BLaER1 treated with 17β-estradiol and CSF1 and Interleukin-3, amounts not matched to agents 10 nM and 100 nM (cell line): Measurements from ENCODE around the gene CHRDL2.
"Not testable (repeated sequence)": the region's sequence is repeated elsewhere in the genome, so short reads cannot be mapped to it uniquely, and the experiment has no call there.

Experiments
- H3K27ac ChIP-seq, 11 experiments: shearing (Covaris generic); formaldehyde crosslinking; 2 replicates each; pipeline ENCODE4 v1.8.1; 2022
- H3K27me3 ChIP-seq, 11 experiments: shearing (Covaris generic); formaldehyde crosslinking; 2 replicates each; pipeline ENCODE4 v1.8.1; 2022
- H3K36me3 ChIP-seq, 11 experiments: shearing (Covaris generic); formaldehyde crosslinking; 2 replicates each; pipeline ENCODE4 v1.8.1; 2022
- H3K4me1 ChIP-seq, 10 experiments: shearing (Covaris generic); formaldehyde crosslinking; 2 replicates each; pipeline ENCODE4 v1.8.1; 2022
- H3K4me2 ChIP-seq, 11 experiments: shearing (Covaris generic); formaldehyde crosslinking; 2 replicates each; pipeline ENCODE4 v1.8.1; 2022
- H3K4me3 ChIP-seq, 10 experiments: shearing (Covaris generic); formaldehyde crosslinking; 2 replicates each; pipeline ENCODE4 v1.8.1; 2022
- H3K9ac ChIP-seq, 11 experiments: shearing (Covaris generic); formaldehyde crosslinking; 2 replicates each; pipeline ENCODE4 v1.8.1; 2022
- H3K9me3 ChIP-seq, 11 experiments: shearing (Covaris generic); formaldehyde crosslinking; replicated peaks in 1 of 11; 2 replicates each; pipeline ENCODE4 v1.8.1; 2022
- H4K20me1 ChIP-seq, 11 experiments: shearing (Covaris generic); formaldehyde crosslinking; 2 replicates each; pipeline ENCODE4 v1.8.1; 2022
- Cebpa-rat ChIP-seq, 11 experiments: shearing (Covaris generic); IDR thresholded peaks; 2 replicates each; pipeline ENCODE4 v1.8.1; 2022

Gene CHRDL2

GRCh38 chr11:74771139-74771538 is 39.9 kb upstream of the CHRDL2 start:
- Histone ChIP-seq H3K9me3 (no peaks in the 10 kb centered on the region; a peak in 1 of 22 replicates), H4K20me1 (peaks cover 17 to 93% (median 62%) of the 10 kb centered on the region in 11 experiments; a peak in 17 of 22 replicates), H3K27ac (peak overlapping the region in 1 of 11 experiments; percentile 28; a peak in 1 of 22 replicates), H3K27me3 (no peaks in the 10 kb centered on the region), H3K9ac (no peak overlapping the region), H3K4me1 (peaks cover 0 to 43% (median under 1%) of the 10 kb centered on the region in 10 experiments; a peak in 7 of 20 replicates), H3K4me2 (no peak overlapping the region), H3K36me3 (peaks cover 0 to 31% (median 17%) of the 10 kb centered on the region in 11 experiments; a peak in 15 of 22 replicates), H3K4me3 (no peak overlapping the region)
- TF ChIP-seq Cebpa-rat (IDR thresholded peaks at IDR 0.05) = no peak

- Histone ChIP-seq H3K36me3 (peaks cover 0 to 31% (median 17%) of the 10 kb centered on the region in 11 experiments; a peak in 15 of 22 replicates), H3K4me2 (no peak overlapping the region), H3K9ac (no peak overlapping the region), H3K27ac (peak overlapping the region in 1 of 11 experiments; percentile 28; a peak in 1 of 22 replicates), H3K4me1 (peaks cover 0 to 36% (median 0%) of the 10 kb centered on the region in 10 experiments; a peak in 6 of 20 replicates), H4K20me1 (peaks cover 17 to 90% (median 57%) of the 10 kb centered on the region in 11 experiments; a peak in 16 of 22 replicates), H3K9me3 (peaks cover 0 to 3% (median under 1%) of the 10 kb centered on the region in 11 experiments; a peak in 4 of 22 replicates), H3K4me3 (no peak overlapping the region), H3K27me3 (no peaks in the 10 kb centered on the region)
- TF ChIP-seq Cebpa-rat (IDR thresholded peaks at IDR 0.05) = no peak
Measured at GRCh38 chr11:74770456-74770855, 39.2 kb upstream of the CHRDL2 start.

- peaks cover 11 to 81% (median 48%) of the 10 kb centered on the region in 11 experiments; a peak in 15 of 22 replicates for H4K20me1 ChIP-seq
- H3K27ac ChIP-seq = no peak overlapping the region
Measured at GRCh38 chr11:74769055-74769707, 38.0 kb upstream of the CHRDL2 start.

GRCh38 chr11:74768172-74768651 is 37.0 kb upstream of the CHRDL2 start:
- Histone ChIP-seq H3K9me3 (peaks cover 15 to 25% (median 23%) of the 10 kb centered on the region in 11 experiments; a peak in 21 of 22 replicates), H3K4me1 (peaks cover 0 to 27% (median 0%) of the 10 kb centered on the region in 10 experiments; a peak in 5 of 20 replicates), H4K20me1 (peaks cover 11 to 74% (median 39%) of the 10 kb centered on the region in 11 experiments; a peak in 14 of 22 replicates), H3K36me3 (peaks cover 4 to 43% (median 34%) of the 10 kb centered on the region in 11 experiments; a peak in 20 of 22 replicates)
- H3K4me3 ChIP-seq, H3K9ac ChIP-seq, H3K4me2 ChIP-seq, H3K27me3 ChIP-seq, H3K27ac ChIP-seq: not testable (repeated sequence)

More at GRCh38 chr11:74769055-74769707, 38.0 kb upstream of the CHRDL2 start:
- no peak for TF ChIP-seq Cebpa-rat (IDR thresholded peaks at IDR 0.05)
- Histone ChIP-seq H3K36me3 (peaks cover 4 to 34% (median 26%) of the 10 kb centered on the region in 11 experiments; a peak in 20 of 22 replicates), H3K4me3 (no peak overlapping the region), H3K4me2 (no peak overlapping the region), H3K4me1 (peaks cover 0 to 27% (median 0%) of the 10 kb centered on the region in 10 experiments; a peak in 5 of 20 replicates), H3K9ac (no peak overlapping the region), H3K9me3 (peaks cover 9 to 15% (median 13%) of the 10 kb centered on the region in 11 experiments; a peak in 21 of 22 replicates), H3K27me3 (no peaks in the 10 kb centered on the region)

GRCh38 chr11:74766905-74767304 is 35.7 kb upstream of the CHRDL2 start:
- peaks cover 8 to 67% (median 28%) of the 10 kb centered on the region in 11 experiments; a peak in 13 of 22 replicates for H4K20me1 ChIP-seq
- TF ChIP-seq Cebpa-rat (IDR thresholded peaks at IDR 0.05) = no peak
- no peak overlapping the region for H3K9ac ChIP-seq
- H3K4me1 ChIP-seq = peaks cover 0 to 27% (median 0%) of the 10 kb centered on the region in 10 experiments; a peak in 5 of 20 replicates
- no peak overlapping the region for H3K4me3 ChIP-seq
- H3K36me3 ChIP-seq = peaks cover 8 to 52% (median 43%) of the 10 kb centered on the region in 11 experiments; a peak in 21 of 22 replicates
- H3K27me3 ChIP-seq = no peaks in the 10 kb centered on the region
- no peak overlapping the region for H3K4me2 ChIP-seq
- H3K9me3 ChIP-seq = peaks cover 15 to 35% (median 32%) of the 10 kb centered on the region in 11 experiments; a peak in 21 of 22 replicates
- H3K27ac ChIP-seq = no peak overlapping the region

GRCh38 chr11:74756571-74756970 is 25.3 kb upstream of the CHRDL2 start:
- Histone ChIP-seq H3K36me3 (peaks cover 0 to 22% (median 9%) of the 10 kb centered on the region in 11 experiments; a peak in 15 of 22 replicates), H3K27me3 (no peaks in the 10 kb centered on the region), H3K4me2 (no peak overlapping the region), H3K27ac (no peak overlapping the region), H3K4me1 (peaks cover 0 to 46% (median 9%) of the 10 kb centered on the region in 10 experiments; a peak in 14 of 20 replicates), H3K4me3 (no peak overlapping the region), H3K9ac (no peak overlapping the region), H3K9me3 (peaks cover 3 to 17% (median 10%) of the 10 kb centered on the region in 11 experiments; a peak in 18 of 22 replicates), H4K20me1 (peaks cover 5 to 52% (median 36%) of the 10 kb centered on the region in 11 experiments; a peak in 16 of 22 replicates)
- no peak for TF ChIP-seq Cebpa-rat (IDR thresholded peaks at IDR 0.05)

GRCh38 chr11:74755395-74755995 is 24.3 kb upstream of the CHRDL2 start:
- peak overlapping the region in 3 of 11 experiments; percentile 54 to 83 (median 75); a peak in 5 of 22 replicates for H3K4me2 ChIP-seq
- H4K20me1 ChIP-seq = peaks cover 5 to 62% (median 43%) of the 10 kb centered on the region in 11 experiments; a peak in 17 of 22 replicates
- no peak overlapping the region for H3K4me3 ChIP-seq
- H3K9me3 ChIP-seq = peaks cover 3 to 17% (median 10%) of the 10 kb centered on the region in 11 experiments; a peak in 18 of 22 replicates
- TF ChIP-seq Cebpa-rat (IDR thresholded peaks at IDR 0.05) = 0 out of 22 replicates have a peak, but pooled peaks of 1 of the 11 experiments have one; percentile 23
- no peak overlapping the region for H3K9ac ChIP-seq
- peaks cover 0 to 27% (median 14%) of the 10 kb centered on the region in 11 experiments; a peak in 15 of 22 replicates for H3K36me3 ChIP-seq
- H3K27ac ChIP-seq = no peak overlapping the region
- peaks cover 9 to 56% (median 18%) of the 10 kb centered on the region in 10 experiments; a peak in 19 of 20 replicates for H3K4me1 ChIP-seq
- H3K27me3 ChIP-seq = no peaks in the 10 kb centered on the region

GRCh38 chr11:74754507-74755252 is 23.5 kb upstream of the CHRDL2 start:
- H3K27ac ChIP-seq = no peak overlapping the region
- H3K9ac ChIP-seq = 0 out of 22 replicates have a peak overlapping the region, but pooled peaks of 1 of the 11 experiments have one; percentile 15
- H3K27me3 ChIP-seq = no peaks in the 10 kb centered on the region
- peaks cover 5 to 66% (median 51%) of the 10 kb centered on the region in 11 experiments; a peak in 17 of 22 replicates for H4K20me1 ChIP-seq
- H3K36me3 ChIP-seq = peaks cover 0 to 27% (median 14%) of the 10 kb centered on the region in 11 experiments; a peak in 15 of 22 replicates
- no peak for TF ChIP-seq Cebpa-rat (IDR thresholded peaks at IDR 0.05)
- peaks cover 3 to 17% (median 10%) of the 10 kb centered on the region in 11 experiments; a peak in 18 of 22 replicates for H3K9me3 ChIP-seq
- H3K4me1 ChIP-seq = peaks cover 18 to 64% (median 26%) of the 10 kb centered on the region in 10 experiments
- H3K4me2 ChIP-seq = peak overlapping the region in 7 of 11 experiments; percentile 11 to 83 (median 37); a peak in 10 of 22 replicates
- H3K4me3 ChIP-seq = no peak overlapping the region
